Fibroblast of gingiva (primary cell): ENCODE data around the gene TSR1.

Experiments
- DNase-seq: peaks from one replicate; pipeline ENCODE4 v3.0.0-alpha.2; 2011; ENCODE audit warnings: low read depth

TSR1 gene

DNA sequence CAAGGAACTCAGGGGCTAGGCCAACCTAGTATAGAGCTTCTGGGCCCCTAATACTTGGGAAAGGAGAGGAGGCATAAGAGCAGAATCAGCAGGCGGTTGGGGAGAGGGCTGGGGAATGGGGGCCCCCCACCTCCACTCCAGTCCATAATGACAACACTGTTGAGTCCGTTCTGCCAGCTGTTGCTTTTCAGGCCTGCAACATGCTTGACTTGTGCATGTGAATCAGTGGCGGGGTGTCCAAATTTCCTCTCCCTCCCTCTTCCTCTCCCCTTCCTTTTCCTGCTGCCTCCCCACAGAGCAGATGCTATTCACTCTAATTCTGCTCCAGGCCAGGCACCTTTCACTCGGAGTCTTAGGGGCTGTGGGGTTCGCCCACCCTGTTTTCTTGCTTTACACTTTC, 32.8 kb upstream of the TSR1 start:
- no peak for DNase-seq

DNA sequence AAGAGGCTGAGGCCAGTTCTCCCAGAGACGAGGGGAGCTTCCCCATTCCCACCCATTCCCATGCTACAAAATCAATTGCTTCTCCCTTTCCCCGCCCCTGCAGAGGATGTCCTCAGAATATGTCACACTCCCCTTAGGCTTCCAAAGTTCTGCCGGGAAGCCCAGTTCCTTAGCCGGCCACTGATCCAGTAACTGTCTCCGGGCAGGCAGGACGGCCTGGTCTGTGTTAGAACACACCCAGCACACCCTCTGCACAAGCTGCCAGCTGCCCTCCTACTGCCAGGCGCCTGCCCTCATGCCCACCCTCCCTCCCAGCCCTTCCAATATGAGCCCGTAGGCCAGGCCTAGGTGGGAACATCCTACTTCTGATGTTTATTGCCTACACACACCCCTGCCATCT, 32.1 kb upstream of the TSR1 start:
- no peak for DNase-seq

DNA sequence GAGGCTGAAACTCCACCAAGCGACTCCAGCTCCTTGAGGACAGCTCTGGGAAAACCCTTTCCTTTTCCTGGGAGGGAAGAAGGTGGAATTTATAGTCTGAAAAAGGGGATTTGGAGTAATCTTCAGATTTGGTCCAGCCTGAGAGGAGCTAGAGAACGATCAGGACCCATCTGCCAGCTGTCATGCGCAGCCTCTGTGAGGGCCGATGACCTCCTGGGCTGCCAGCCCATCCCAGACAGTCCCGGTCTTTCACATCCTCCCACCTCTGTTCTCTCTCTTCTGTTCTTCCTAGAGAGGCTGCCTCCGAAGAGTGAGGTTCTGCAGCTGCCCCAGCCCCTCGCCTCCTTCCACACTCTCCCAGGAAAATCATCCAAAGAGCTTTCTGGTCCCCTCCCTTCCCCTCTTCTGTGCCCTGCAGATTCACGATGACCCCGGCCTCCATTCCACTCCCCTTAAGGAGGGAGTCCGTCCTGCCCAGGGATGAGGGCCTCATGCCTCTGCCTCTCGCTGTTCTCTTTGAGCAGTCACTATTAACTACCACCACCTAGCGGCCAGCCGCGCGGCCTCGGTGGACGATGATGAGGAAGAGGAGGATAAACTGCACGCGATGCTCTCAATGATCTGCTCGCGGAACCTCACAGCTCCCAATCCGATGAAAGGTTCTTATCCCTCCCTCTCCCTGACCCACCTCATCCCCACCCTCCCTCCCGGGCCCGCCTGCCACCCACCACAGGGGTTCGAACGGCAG, 30.7 kb upstream of the TSR1 start:
- no peak for DNase-seq

DNA sequence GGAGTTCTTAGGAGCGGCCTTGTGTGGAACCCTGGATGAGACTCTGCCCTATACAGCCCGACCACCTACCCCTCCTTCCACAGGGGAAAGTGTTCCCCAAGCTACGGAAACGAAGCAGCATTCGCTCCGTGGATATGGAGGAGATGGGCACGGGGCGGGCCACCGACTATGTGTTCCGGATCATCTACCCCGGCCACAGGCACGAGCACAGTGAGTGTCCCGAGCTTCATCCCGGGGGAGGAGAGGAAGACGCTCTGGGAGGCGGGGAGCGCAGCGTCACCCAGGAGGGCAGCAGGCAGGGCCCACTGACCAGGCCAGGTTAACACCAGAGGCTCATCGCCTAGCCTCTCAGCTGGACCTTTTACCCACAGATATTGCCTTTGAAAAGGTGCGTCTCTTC, 28.9 kb upstream of the TSR1 start:
- no peak for DNase-seq

DNA sequence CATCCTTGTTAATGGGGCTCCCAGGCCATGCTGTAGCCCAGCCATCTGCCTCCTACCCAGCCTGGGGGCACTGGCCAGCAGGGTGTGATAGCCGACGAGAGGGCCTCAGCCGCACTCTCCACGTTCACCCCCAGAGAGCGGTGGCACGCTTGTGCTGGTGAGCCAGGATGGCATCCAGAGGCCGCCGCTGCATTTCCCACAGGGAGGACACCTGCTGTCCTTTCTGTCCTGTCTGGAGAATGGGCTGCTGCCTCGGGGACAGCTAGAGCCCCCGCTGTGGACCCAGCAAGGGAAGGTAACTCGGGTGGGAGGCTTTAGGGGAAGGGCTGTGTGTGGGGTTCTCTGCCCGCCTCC, 28.5 kb upstream of the TSR1 start:
- DNase-seq: no peak

DNA sequence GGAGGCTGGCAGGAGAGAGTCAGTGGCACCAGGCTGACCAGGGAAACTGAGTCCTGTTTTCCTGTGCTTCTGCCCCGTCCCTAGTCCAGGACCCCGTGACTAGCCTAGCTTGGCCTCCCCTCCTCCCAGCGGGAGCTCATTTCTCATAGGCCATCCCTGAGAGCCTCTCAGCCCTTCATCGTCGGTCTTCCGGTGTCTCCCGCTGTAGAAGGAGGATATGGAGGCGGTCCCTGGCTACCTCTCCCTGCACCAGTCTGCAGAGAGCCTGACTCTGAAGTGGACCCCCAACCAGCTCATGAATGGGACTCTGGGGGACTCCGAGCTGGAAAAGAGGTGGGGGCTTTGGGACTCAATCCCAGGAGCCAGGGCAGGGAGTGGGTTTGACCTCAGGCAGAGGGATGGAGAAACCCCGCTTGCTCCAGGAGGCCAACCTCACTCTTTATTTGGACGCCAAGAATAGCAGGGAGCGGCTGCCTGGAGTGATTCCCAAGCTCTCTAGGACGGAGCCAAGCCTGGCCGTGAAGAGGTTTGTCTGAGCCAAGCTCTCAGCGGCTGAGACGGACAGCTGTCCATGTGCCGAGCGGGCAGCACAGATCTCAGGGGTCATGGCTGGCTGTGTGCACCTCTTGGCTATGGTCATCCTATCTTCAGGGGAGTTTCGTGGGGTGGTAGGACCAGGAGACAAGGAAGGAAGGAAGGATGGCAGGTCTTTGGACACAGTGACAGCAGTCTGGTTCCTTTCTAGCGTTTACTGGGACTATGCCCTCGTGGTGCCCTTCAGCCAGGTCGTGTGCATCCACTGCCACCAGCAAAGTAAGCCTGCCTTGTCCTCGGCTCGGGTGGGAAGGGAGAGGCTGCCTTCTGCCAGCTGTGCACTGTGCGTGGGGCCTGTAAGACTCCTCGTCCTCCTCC, 27.9 kb upstream of the TSR1 start:
- no peak for DNase-seq

DNA sequence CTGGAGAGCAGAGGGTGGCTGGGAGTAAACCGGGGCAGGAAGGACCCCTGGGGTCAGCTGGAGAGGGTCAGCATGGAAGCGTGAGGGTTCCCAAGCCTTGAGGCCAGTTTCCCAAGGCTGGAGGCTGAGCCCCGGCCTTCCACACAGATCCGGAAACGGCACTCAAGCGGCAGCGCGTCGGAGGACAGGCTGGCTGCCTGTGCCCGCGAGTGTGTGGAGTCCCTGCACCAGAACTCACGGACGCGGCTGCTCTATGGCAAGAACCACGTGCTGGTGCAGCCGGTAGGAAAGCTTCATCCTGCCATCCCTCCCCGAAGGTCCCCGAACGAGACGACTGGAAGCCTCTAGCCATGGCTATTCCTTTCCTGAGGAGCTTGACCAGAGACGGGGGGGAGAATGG, 27.1 kb upstream of the TSR1 start:
- DNase-seq: no peak

DNA sequence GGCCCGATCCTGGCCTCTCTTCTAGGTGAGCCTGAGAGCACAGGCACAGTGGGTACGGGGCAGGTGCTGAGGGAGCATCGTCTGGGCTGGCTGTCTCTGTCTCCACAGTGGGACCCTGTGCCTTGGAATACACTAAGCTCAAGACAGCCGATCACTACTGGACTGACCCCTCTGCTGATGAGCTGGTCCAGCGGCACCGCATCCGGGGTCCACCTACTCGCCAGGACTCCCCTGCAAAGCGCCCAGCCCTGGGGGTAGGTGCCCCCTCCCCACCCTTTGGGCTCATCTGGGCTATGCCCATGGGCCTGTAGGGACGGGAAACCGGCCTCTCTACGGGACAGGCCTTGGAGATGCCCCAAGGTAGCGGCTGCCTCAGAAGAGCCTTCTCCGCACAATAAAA, 26.6 kb upstream of the TSR1 start:
- DNase-seq: no peak

DNA sequence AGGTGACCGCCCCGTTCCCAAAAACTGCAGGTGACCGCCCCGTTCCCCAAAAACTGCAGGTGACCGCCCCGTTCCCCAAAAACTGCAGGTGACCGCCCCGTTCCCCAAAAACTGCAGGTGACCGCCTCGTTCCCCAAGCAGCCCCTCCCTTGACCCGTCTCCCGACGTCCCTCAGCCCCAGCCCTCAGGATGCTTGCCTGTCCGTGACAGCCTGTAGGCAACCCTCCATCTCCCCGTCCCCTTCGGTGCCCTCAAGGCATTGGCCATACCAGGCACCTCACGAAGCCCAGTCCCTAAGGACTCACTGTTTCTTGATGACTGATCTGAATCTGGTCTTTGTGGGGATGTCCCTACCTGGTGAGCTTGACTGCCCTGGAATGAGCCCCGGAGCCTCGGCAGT, 26.2 kb upstream of the TSR1 start:
- DNase-seq: no peak

DNA sequence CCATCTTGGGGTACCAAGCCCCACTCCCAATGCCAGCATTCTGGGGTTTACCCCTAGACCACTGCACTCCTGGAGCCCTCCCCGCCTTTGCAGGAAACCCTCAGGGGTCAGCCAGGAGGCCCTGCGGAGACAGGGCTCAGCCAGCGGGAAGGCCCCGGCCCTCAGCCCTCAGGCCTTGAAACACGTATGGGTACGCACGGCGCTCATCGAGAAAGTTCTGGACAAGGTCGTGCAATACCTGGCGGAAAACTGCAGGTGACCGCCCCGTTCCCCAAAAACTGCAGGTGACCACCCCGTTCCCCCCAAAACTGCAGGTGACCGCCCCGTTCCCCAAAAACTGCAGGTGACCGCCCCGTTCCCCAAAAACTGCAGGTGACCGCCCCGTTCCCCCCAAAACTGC, 25.8 kb upstream of the TSR1 start:
- DNase-seq: no peak

DNA sequence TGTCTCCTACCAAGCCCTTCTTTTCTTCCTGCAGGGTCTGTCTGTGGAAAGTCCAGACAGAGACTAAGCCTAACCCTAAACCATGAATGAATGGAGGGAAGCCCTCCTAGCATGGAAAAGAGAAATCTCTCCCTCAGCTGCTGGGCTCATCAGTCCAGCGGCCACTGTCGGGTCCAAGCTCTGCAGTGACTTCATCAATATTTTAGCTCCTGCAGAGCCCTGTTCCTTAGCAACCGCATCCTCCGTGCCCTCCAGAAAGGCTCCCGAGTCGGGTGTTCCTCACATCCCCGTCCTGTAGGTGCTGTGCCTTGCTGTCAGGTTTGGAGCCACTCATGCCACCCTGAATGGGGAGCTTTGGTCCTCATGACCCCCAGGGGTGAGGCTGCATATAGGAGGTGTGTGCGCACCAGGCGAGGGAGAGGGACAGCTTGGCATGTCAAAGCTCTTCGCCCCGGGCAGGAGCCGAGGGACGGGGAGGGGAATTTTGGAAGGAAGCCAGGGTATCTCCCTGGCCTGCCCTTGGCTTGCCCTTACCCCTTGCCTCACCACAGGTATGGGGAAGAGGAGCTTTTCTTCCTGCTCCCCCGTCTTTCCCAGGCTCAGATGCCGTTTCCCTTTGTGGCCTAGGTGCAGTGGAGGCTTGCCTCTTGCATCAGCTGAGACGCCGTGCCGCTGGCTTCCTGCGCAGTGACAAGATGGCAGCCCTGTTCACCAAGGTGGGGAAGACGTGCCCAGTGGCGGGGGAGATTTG, 24.9 kb upstream of the TSR1 start:
- no peak for DNase-seq

DNA sequence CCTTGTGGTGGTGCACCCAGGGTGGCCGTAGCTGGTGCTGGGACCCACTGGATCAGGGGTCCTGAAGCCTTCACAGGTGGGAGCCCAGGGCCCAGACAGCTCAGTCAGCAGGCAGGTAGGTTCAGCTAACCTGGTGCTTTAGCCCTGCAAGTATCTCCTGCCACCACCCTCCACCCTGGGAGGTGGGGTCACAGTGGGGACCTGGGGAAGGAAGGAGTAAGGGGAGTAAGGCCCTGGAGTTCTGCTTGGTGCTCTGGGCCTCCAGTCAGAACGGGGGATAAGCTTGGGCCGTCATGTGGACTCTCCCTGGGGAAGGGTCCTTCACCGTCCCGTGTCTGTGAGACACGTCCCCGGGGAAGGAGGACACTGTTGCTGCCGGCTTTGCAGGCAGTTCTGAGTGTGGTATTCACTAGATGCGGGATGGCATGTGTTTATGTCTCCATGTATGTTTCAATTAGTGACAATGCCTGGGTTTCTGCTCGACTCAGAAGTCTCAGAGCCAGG, 21.7 kb upstream of the TSR1 start:
- DNase-seq: no peak

DNA sequence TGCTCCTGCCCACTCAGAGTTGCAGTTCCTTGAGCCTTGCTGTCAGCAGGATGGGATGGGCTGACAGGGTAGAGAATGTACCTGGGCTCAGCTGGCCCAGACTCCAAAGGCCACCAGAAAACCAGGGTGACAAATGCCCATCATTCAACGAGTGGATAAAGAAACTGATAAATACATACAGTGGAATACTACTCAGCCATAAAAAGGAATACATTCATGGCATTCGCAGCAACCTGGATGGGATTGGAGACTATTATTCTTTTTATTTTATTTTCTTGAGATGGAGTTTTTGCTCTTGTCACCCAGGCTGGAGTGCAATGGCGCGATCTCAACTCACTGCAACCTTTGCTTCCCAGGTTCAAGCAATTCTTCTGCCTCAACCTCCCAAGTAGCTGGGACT, 21.0 kb upstream of the TSR1 start:
- no peak for DNase-seq

DNA sequence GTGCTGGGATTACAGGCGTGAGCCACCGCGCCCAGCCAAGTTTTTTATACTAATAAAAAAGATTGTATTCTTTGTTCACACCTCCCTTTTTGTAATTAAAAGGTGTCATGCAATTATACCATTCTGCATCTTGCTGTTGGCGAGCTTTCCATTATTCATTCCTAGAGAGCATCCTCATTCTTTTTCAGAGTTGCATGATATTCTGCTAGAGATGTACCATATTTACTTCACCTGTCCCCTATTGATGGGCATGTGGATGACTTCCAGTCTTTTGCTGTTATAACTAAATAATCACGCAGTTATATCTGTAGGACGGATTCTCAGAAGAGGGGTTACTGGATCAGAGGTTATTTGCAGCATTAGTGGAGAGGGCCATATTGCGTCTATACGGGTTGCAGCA, 18.1 kb upstream of the TSR1 start:
- no peak for DNase-seq

DNA sequence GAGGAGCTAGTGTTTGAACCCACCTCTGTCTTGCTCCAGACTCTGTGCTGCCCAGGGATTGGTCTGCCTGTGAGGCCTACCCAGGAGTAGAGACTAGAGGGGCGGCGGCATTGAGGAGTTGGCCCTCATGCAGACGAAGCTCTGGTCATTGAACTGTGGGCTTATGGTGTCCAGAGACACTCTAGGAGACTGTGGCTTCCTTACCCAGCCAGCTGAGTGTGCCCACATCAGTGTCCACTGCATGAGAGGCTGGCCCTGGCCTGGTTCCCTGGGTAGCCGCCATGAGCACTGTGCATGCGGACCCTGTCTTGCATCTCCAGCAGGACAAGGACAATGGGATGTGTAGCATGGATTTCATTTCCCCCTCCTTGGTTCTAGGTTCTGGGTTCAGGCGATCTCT, 15.0 kb upstream of the TSR1 start:
- no peak for DNase-seq

DNA sequence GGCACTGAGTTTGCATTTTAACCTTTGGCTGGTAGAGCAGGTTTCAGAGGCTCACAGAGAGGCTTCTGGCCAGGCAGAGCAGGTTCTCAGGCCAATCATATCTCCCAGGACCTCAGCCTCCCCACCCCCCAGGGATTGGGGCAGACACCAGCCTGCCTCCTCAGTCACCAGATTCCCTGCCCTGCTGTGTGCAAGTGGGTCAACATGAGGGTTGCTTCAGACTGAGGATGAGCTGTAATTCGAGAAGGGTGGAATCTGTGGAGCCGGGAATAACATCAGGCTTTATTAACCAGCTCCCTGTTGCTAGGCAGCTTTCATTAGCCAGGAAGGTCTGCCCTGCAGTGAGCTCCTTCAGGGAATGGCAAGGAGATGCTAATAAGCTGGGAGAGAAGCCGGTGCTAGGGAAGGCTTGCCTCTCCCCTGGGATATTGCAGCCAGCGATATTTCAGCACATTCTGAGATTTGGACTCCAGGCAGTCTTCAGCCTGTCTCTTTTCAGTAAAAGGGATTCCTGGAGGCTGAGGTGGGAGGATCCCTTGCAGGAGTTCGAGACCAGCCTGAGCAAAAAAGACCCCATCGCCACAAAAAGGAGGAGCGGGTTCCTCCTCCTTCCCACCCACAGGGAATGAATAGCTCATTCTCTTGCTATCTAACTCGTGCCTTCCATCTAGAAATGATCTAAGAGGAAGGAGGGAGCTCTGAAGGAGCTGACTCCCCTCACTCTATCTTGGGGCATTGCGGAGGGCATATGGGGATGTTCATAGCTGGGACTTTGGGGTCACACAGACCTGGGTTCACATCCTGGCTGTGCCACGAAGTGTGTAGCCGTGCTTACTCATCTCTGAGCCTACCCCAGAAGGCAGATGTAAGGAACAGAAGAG, 11.8 kb upstream of the TSR1 start:
- peak; percentile 89 for DNase-seq

DNA sequence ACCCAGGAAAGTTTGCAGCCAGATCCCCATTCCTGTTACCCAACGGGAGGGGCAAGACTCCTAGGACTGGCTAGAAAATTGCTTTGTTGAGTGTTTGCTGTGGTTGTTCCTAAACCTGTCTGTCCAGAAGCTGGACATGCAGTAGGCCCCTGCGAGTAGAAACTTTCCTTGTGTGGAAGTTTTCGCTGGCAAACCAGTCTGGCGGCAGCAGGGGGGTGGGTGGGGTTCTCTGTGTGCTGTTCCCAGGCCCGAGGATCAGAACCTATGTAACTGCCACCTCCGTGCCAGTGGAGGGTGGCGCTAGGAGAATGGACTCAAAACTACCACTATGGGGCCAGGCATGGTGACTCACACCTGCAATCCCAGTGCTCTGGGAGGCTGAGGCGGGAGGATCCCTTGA, 10.2 kb upstream of the TSR1 start:
- no peak for DNase-seq

DNA sequence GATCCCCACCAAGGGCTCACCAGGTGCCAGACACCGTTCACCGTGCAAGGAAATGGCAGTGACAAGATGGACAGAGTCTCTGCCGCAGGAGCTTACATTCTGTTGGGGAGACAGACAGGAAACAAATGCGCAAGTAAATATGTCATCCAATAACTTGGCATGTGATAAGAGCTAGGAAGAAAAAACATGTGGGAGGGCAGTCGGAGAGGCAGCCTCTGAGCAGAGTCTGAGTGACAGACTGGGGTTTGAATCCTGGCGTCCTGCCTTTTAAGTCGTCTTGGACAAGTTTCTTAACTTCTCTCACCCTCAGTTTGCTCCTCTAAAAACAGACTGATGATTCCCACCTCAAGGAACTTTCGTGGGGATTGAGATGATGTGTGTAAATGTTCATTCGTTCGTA, 8.3 kb upstream of the TSR1 start:
- no peak for DNase-seq

DNA sequence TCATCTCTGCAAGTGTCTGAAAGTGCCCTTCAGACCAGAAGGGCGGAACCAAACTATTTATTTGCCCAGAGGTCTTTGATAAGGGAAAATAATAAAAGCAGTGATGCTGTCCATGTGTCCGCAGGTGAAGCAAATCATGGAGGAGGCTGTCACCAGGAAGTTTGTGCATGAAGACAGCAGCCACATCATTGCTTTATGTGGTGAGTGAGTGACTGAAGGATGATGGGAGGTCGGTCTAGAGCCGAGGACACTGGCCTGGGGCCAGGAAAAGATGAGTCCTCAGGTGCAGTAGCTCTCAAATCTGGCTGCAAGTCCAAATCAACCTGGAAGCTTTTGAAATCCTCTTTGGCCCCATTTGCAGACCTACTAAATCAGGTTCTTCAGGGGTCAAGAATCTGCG, 7.2 kb upstream of the TSR1 start:
- DNase-seq: no peak

DNA sequence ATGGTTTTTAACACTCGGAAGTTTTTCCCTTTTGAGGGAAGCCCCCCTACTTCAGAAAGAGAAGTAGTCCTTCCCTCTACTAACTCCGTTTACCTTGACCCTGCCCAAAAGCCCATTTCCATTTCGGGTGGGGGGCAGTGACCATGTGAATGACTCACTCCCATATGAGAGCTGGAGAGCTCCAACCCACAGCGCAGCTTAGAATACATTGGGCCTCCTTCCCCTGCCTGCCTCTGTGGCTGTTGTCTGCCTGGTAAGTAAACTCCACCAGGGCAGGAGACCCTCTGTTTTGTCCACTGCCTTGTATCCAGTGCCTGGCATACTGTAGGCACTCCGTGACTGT, 2.0 kb upstream of the TSR1 start:
- no peak for DNase-seq

DNA sequence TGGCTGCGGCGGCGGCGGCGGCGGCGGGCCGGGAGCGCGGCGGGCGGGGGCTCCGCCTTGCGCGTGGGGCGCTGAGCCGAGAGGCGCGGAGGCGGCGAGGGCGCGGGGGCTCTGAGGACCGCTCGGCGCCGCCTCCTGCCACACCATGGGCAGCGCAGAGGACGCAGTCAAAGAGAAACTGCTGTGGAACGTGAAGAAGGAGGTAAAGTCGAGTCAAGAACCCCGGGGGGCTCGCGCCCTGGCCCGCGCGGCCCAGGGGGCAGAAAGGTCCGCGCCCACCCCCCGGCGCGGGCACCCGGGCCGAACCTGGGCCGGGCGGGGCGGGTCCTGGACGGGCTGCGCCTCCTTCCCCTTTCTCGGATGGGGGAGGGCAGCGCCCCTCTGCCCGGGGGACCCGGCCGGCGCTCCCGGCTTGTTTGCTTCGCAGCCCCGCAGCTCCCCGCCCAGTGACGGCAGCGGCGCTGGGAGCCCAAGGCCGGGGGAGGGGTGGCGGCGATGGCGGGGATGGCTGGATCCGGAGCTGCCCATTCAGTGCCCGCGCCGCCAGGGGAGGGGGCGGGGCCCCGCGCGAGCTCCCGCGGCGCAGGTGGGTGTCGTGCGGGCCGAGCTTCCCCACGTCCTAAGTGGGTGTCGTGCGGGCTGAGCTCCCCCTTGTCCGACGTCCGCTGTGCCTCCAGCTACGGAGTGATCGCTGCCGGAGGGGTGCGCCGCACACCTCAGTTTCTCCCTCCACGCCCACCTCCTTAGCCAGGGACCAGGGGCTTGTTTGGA, 1.5 kb upstream of the TSR1 start:
- DNase-seq: peak; percentile 49
